ENCODE measurements around the gene CLDN34. TPM values are rescaled to one million over a fixed set of nuclear protein-coding genes. Genes with fewer than 3 reads are reported as not detected.

The CLDN34 gene
- total and polyA plus RNA-seq, 12 donors, result 0.13 to 0.25 TPM; not detected in 10

- Histone ChIP-seq H3K4me1 (replicated peaks in 1 of 2) (peaks cover 0 to 15% of the 10 kb centered on the region in 2 donors), H3K4me3 (no peak overlapping the region), H3K27me3 (no peaks in the 10 kb centered on the region), H3K36me3 (replicated peaks in 1 of 2) (no peaks in the 10 kb centered on the region), H3K9me3 (replicated peaks in 1 of 3) (peaks cover 0 to 5% (median 0%) of the 10 kb centered on the region in 3 donors), H3K27ac (peak overlapping the region in 1 of 5 donors; percentile 7)
- WGBS, 4 donors, result 44 to 47% (median 46%) methylated on average over 3 of the region's 3 CpGs
- TF ChIP-seq POLR2A (IDR thresholded peaks at IDR 0.05), result no peak
- DNase-seq, result peak in 3 of 7 donors; percentile 15 to 52 (median 32)
- intact Hi-C loops (cut with DNase I), result no loop called here
Observed at GRCh38 chrX:9977635-9978034, 10.5 kb downstream of the CLDN34 start.

- Histone ChIP-seq H3K27ac (no peak overlapping the region), H3K9me3 (replicated peaks in 1 of 3) (no peaks in the 10 kb centered on the region), H3K27me3 (no peaks in the 10 kb centered on the region), H3K4me3 (no peak overlapping the region), H3K36me3 (replicated peaks in 1 of 2) (no peaks in the 10 kb centered on the region), H3K4me1 (replicated peaks in 1 of 2) (peaks cover 0 to 15% of the 10 kb centered on the region in 2 donors)
- intact Hi-C loops (cut with DNase I), result loop anchor here in 1 of 2 donors (10.0 kb wide), 1 partner anchor 96 kb away; no protein-coding TSS in a partner anchor
- DNase-seq, result no peak
- no peak for TF ChIP-seq CTCF (IDR thresholded peaks at IDR 0.05)
- no peak for TF ChIP-seq POLR2A (IDR thresholded peaks at IDR 0.05)
- WGBS, 4 donors, result 80 to 87% (median 83%) methylated on average over 6 to 7 of the region's 7 CpGs
Observed at GRCh38 chrX:9980401-9980800, 13.2 kb downstream of the CLDN34 start.

- Histone ChIP-seq H3K4me3 (no peak overlapping the region), H3K9me3 (replicated peaks in 1 of 3) (no peaks in the 10 kb centered on the region), H3K27me3 (no peaks in the 10 kb centered on the region), H3K4me1 (replicated peaks in 1 of 2) (peaks cover 0 to 15% of the 10 kb centered on the region in 2 donors), H3K36me3 (replicated peaks in 1 of 2) (no peaks in the 10 kb centered on the region), H3K27ac (peak overlapping the region in 3 of 5 donors; percentile 15 to 70 (median 63))
- no peak for TF ChIP-seq CTCF (IDR thresholded peaks at IDR 0.05)
- no peak for TF ChIP-seq POLR2A (IDR thresholded peaks at IDR 0.05)
- intact Hi-C loops (cut with DNase I), result loop anchor here in 1 of 2 donors (10.0 kb wide), 1 partner anchor 96 kb away; no protein-coding TSS in a partner anchor
- no peak for DNase-seq
- WGBS, 4 donors, result 71 to 80% (median 74%) methylated on average over 5 of the region's 5 CpGs
Observed at GRCh38 chrX:9980927-9981326, 13.8 kb downstream of the CLDN34 start.

- no peak overlapping the region for H3K4me3 ChIP-seq
- H3K27me3 ChIP-seq, result no peaks in the 10 kb centered on the region
- 72 to 90% (median 76%) methylated on average over 9 to 18 of the region's 18 CpGs for WGBS, 4 donors
- no peak for TF ChIP-seq CTCF (IDR thresholded peaks at IDR 0.05)
- TF ChIP-seq POLR2A (IDR thresholded peaks at IDR 0.05), result no peak
- H3K36me3 ChIP-seq (replicated peaks in 1 of 2), result no peaks in the 10 kb centered on the region
- intact Hi-C loops (cut with DNase I), result loop anchor here in 1 of 2 donors (10.0 kb wide), 1 partner anchor 99 kb away; no protein-coding TSS in a partner anchor
- H3K27ac ChIP-seq, result no peak overlapping the region
- peaks cover 0 to 15% of the 10 kb centered on the region in 2 donors for H3K4me1 ChIP-seq (replicated peaks in 1 of 2)
- DNase-seq, result no peak
- no peaks in the 10 kb centered on the region for H3K9me3 ChIP-seq (replicated peaks in 1 of 3)
Observed at GRCh38 chrX:9983441-9983840, 16.3 kb downstream of the CLDN34 start.

- Histone ChIP-seq H3K9me3 (replicated peaks in 1 of 3) (no peaks in the 10 kb centered on the region), H3K27me3 (no peaks in the 10 kb centered on the region), H3K4me3 (no peak overlapping the region), H3K4me1 (replicated peaks in 1 of 2) (peaks cover 0 to 15% of the 10 kb centered on the region in 2 donors), H3K36me3 (replicated peaks in 1 of 2) (no peaks in the 10 kb centered on the region), H3K27ac (no peak overlapping the region)
- intact Hi-C loops (cut with DNase I), result loop anchor here in 1 of 2 donors (10.0 kb wide), 1 partner anchor 99 kb away; no protein-coding TSS in a partner anchor
- WGBS, 4 donors, result 80 to 96% (median 89%) methylated on average over 1 to 11 of the region's 11 CpGs
- TF ChIP-seq POLR2A (IDR thresholded peaks at IDR 0.05) (no peak), CTCF (IDR thresholded peaks at IDR 0.05) (no peak)
- no peak for DNase-seq
Observed at GRCh38 chrX:9983846-9984245, 16.7 kb downstream of the CLDN34 start.
